ENCODE results near the gene HAUS2.
"Not testable (repeated sequence)": the region's sequence is repeated elsewhere in the genome, so short reads cannot be mapped to it uniquely, and the experiment has no call there.

Gene HAUS2

DNA sequence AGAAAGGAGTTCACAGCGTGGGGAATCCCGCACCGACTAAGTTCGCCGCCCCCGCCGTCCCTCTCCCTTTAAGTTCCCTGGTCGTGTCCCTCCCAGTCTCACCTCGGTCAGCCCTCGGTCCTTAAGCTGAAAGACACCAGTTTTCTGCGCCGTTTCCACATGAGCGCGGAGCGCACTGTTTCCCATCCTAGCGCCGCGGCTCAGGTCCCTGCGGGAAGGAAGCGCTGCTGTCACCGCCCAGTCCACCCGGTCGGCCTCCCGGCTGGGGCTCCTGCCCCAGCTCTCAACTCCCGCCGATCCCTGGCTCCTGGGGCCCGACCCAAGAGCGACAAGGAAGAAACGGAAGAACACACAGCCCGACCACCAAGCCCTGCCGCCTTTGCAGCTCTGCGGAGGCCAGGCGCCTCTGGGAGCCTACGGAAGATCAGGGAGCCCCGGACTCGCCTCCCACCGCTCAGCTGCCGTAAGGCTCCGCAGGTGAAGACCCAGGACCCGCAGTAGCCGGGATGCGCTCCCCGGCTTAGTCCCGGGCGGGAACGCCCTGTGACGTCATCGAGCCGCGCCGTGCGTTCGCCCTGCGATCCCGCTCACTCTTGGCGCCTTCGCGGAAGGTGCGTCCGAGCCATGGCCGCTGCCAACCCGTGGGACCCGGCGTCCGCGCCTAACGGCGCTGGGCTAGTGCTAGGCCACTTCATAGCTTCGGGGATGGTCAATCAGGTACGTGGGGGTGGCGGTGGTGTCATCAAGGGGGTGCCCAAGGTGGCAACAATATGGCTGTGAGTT is at the start of gene HAUS2, which contains the start of gene LRRC57:
Gene HAUS2, plus strand, starts transcription at position 590 of the 783 bp plus-strand sequence. Its CDS starts 35 bp downstream, at position 625.
Gene LRRC57, minus strand, starts transcription at position 545 of the 783 bp plus-strand sequence. Its CDS starts 359 bp downstream, at position 186.
- DNase-seq (ENCODE audit: extremely low read depth in 1 of 2, low read depth in 1 of 2), result peak; percentile 80 to 84

DNA sequence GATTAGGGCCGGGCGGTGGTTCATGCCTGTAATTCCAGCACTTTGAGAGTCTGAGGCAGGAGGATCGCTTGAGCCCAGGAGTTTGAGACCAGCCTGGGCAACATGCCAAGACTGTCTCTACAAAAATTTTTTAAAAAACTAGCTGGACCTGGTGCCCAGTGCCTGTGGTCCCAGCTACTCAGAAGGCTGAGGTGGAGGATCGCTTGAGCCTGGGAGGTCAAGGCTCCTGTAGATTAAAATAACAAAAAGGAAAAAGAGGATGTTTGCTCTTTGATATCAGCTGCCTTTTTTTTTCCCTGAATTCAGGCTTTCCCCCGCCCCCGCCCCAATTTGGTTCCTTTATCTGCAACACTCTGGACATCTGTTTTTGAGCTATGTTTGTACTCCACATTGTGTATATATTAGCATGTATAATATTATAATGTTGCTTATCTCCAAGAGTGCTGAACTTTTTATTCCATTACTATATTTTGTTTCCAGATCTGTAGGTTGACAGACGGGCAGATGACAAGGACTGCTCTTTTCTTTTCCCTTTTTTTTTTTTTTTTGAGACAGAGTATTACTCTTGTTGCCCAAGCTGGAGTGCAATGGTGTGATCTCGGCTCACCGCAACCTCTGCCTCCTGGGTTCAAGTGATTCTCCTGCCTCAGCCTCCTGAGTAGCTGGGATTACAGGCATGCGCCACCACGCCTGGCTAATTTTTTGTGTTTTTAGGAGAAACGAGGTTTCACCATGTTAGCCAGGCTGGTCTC is 48.6 kb upstream of the HAUS2 start:
- DNase-seq (ENCODE audit: extremely low read depth in 1 of 2, low read depth in 1 of 2), result no peak

DNA sequence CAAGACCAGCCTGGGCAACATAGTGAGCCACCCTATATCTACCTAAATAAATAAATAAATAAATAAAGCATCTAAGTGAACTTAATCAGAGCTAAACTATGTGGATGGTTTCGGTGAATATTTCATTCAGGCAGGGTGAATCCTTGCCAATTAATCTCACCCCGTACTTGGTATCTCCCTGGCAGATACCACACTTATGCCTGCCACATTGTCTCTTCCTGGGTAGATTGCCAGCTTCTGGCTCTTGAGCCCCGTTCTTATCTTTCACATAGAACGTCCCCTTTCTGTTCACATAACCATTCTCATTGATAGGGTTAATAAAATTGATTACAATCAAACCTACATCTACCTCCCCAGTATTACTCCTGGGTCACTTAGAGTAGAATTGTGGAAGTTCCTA is 46.2 kb upstream of the HAUS2 start:
- DNase-seq (ENCODE audit: extremely low read depth in 1 of 2, low read depth in 1 of 2), result no peak

DNA sequence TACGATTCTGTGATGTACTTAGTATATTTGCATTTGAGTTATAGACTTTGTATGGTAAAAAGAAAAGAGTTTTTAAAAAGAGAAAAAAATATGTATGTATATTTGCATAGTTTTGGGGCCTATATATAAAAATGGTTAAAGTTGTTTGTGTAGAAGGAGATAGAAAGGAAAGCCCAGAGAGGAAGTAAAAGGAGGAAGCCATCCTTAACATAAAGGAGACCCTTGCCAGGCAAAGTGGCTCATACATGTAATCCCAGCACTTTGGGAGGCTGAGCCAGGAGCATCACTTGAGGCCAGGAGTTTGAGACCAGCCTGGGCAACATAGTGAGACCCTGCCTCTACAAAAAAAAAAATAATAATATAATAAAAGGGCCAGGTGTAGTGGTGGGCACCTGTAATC is 44.8 kb upstream of the HAUS2 start:
- DNase-seq (ENCODE audit: extremely low read depth in 1 of 2, low read depth in 1 of 2), result no peak

DNA sequence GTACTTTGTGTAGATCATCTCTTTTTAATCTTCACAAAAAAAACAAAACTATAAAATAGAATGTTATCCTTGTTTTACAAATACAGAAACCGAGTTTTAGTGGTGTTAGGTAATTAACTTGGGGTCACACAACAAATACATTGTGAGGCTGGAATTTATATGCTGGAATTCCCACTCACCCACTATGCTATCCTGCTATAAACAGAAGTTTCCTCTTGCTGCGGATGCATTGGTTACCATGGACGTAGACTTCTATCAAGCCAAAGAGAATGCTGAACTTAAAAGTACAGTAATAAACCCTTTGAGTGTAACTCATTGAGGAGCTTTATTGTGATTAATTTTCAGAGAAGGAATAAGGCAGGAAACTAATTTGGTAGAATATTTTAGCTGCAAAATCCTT is 44.0 kb upstream of the HAUS2 start:
- DNase-seq (ENCODE audit: extremely low read depth in 1 of 2, low read depth in 1 of 2), result no peak

DNA sequence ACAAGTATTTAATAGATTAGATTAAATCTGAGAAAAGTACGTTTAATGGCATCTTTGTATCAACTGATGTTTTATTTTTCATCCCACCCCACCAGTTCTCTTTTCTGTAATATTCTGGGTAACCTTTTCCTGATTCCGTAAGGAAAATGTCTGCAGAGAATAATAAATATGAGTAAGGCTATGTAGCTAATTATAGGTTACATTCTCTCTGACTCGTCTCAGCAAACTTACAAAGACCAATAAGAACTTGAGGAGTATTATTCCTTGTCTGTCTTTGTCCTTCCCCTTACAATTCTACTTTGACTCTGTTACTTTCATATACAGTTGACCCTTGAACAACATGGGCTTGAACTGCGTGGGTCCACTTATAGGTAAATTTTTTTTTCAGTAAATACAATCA is 41.1 kb upstream of the HAUS2 start:
- no peak for DNase-seq (ENCODE audit: extremely low read depth in 1 of 2, low read depth in 1 of 2)

DNA sequence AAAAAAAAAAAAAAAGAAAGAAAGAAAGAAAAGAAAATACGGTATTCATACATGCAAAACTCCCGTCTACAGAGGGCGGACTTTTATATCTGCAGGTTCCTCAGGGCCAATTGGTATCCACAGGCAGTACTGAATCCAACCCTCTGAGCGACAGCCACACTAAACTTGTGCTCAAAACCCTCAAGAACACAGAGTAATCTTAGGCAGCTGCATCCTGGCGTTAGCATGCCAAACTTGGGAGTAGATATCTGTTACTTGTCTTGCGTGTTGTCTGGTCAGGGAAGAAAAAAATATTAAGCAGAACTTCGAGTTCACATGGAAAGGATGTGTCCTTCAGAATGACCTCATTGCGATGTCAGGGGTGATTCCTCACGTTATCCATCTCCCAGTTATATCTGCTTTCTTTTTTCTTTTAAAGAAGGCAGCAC is 40.4 kb upstream of the HAUS2 start:
- no peak for DNase-seq (ENCODE audit: extremely low read depth in 1 of 2, low read depth in 1 of 2)

DNA sequence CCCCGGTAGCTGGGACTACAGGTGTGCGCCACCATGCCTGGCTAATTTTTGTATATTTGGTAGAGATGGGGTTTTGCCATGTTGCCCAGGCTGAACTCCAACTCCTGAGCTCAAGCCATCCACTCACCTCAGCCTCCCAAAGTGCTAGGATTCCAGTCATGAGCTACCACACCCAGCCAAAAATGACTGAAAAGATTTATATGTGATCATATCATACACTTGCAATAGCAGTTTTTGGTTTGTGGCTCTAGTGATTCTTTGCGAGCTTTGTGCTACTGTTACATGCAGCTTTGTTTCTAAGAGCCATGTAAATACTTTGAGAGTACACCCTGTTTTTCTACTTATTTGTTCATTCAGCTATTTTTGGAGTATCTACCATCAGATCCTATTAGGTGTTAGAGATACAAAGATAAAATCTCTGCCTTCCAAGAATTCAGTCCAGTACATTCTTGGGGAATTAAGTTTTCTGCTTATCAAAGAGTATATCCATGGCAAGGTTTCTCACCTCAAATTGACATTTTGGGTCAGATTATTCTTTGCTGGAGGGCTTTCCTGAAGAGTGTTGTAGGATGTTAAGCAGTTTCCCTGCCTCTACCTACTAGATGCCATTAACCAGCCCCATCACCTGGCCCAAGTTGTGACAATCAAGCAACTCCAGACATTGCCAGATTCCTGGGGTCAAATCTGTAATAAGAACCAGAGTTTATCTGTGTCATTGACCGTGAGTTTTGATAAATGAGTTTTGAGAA is 38.2 kb upstream of the HAUS2 start:
- no peak for DNase-seq (ENCODE audit: extremely low read depth in 1 of 2, low read depth in 1 of 2)

DNA sequence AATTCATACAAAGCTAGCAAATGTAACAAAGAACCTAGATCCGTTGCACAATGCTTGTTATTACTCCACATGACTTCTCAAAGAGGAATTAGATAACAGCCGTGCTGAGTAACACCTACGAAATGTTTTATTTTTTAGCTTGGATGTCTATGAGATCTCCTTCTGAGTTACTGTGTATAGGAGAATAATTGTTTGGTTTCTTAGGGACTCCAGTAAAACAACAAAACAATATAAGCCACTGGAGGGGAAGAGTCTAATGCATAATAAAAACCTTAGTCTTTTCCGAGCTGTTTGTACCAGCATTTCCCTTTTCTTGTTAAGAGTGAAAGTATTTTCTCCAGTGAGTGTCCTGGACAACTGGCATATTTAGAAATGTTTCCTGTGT is 37.6 kb upstream of the HAUS2 start:
- DNase-seq (ENCODE audit: extremely low read depth in 1 of 2, low read depth in 1 of 2), result no peak

DNA sequence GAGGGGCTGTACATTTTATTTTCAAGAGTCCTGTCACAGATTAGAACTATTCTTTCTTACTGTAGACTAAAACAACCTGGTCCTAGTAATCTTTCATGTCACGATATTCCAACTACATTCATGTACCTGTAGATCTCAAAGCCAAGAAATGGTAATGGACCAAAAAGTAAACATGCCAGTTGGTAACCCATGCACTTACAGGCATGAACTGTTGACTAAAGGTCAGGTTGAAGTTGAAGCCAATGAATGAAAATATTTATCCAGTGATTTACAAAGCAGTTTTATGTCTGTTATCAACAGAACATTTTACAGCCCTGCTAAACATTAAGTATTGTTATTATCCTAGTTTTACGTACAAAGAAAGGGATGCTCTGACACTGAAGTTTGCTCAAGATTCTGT is 25.3 kb upstream of the HAUS2 start:
- DNase-seq (ENCODE audit: extremely low read depth in 1 of 2, low read depth in 1 of 2), result no peak

DNA sequence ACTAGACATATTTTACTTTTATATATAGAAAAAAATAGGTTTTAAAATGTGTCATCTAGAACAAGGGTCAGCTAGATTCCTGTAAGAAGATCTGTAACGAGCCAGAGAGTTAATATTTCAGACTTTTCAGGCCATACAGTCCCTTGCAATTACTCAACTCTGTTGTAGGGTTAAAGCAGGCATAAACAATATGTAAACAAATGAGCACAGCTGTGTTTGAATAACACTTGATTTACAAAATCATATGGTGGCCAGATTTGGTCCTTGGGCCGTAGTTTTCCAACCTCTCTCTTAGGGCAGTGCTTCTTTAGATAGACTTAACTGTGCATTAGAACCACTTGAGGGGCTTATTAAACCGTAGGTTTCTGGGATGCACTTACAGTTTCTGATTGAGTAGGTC is 19.7 kb upstream of the HAUS2 start:
- no peak for DNase-seq (ENCODE audit: extremely low read depth in 1 of 2, low read depth in 1 of 2)

DNA sequence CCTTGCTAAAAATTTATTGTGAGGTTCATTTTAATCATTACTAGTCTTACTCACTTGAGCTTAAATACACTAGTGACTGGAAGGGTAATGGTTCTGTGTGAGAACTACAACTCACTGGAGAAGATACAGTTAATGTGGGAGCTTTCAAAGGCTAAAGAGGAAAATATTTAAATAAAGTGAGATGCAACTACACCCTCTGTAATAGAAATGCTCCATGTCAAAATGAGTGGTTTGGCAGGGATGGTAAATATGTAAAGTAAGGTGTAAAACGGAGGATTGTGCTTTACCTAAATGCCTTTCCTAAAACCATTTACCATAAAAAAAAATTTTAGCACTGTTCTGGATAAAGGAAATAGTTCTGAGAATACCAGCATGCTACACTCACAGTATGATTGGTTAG is 15.4 kb upstream of the HAUS2 start:
- no peak for DNase-seq (ENCODE audit: extremely low read depth in 1 of 2, low read depth in 1 of 2)

DNA sequence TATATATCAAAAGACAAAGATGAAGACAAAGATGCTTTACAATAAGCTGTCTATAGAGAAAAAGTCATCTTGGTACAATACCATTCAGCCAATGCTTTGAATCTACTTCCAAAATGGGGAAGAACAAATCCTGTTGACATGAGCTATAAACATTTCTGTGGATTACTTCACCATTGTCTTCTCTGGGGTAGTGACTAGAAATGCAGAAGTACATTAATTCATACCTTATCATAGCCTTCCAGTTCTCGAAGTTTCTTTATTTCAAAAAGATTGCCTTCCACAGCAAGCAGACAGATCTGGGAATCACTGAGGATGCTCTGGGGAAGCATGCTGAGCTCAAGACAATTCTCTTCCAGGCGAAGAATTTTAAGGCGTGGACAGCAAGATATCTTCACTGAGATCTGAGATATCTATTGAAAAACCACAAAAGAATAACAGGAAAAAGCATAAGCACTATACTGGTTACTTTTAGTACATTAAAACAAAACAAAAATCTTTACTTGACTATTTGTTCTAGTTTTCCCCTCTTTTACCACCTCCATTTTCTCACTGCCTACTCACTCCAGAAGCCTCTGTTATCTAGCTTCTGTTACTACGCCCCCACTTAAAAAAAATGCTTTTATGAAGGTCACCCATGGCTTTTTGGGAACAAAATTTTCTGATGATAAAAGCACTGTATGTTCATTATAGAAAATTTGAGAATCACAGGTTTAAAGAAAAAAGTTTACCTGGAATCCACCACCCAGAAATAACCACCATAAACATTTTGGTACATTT is 3.6 kb upstream of the HAUS2 start:
- no peak for DNase-seq (ENCODE audit: extremely low read depth in 1 of 2, low read depth in 1 of 2)

DNA sequence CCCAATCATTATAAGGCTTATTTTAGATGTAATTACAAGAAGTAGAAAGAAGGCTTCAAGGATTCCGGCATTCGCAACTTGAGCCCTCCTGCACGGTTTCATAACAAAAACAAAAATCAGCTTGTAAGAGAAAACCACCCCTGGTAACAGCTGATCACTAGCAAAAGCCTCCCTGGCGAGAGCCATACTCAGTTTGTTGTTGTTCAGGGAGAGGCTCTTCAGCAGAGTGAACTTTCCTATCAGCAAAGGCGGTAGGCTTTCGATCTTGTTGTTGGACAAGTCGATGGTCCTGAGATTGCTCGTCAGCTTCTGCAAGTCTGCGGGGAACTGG is 755 bp upstream of the HAUS2 start:
- DNase-seq (ENCODE audit: extremely low read depth in 1 of 2, low read depth in 1 of 2), result no peak

DNA sequence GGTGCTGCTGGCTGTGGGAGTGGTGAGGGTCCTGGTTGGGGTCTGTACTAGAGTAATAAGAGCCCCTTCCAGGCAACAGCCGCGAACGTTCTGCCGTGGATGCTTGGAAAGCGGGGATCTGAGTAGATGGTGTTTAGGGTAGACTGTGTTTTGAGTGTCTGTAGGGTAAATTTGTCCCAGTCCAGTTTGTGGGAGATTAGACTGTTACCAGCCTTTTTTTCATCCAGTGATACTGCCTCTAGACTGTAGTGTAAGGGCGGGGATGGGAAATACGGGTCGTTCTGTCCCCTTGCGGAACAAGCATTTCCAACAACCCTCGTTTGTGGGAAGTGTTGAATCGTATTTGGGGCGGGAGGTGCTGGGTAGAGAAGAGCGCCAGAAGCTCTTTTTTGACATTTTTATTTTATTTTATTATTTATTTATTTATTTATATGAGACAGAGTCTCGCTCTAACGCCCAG is 424 bp downstream of the HAUS2 start:
- no peak for DNase-seq (ENCODE audit: extremely low read depth in 1 of 2, low read depth in 1 of 2)

DNA sequence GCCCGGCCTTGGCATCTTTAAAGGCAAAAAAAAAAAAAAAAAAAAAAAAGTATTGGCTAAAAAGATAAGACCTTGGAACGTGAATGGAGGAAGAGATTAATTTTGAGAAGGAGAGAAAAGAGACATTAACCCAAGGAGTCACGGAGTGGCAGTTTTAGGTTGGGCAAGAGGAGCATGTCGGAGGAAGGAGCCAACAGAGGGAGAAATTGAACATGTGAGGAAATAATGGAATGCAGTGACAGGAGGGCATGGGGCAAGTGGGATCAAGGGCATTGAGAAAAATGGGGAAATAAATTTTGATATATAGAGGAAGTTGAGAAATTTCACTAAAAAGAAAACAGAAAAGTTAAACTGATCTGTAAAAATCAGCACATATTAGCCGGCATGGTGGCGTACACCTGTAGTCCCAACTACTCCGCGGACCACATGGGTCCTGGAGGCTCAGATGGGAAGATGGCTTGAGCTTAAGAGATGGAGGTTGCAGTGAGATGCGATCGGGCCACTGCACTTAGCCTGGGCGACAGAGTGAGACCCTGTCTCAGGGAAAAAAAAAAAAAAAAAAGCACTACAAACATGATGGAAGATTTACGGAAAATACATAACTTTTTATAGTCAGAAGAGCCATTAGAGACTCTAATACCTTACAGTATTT is 1.2 kb downstream of the HAUS2 start:
- no peak for DNase-seq (ENCODE audit: extremely low read depth in 1 of 2, low read depth in 1 of 2)

DNA sequence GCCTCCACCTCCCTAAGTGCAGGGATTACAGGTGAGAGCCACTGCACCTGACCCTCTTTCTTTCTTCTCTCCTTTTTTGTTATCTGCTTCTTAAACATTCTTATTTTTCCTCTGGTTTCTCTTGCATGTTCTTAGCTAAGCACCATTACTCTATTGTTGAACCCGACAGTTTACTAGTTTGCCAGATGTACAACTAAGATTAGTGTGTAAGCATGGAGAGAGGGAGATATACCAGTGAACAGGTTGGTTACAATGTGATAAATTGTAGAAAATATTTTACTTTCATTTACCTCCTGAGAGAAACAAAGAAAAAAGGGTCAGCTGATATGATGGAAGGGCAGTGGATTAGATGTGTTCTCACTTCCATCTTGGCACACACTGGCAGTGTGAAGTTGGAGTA is 4.9 kb downstream of the HAUS2 start:
- DNase-seq (ENCODE audit: extremely low read depth in 1 of 2, low read depth in 1 of 2), result no peak

DNA sequence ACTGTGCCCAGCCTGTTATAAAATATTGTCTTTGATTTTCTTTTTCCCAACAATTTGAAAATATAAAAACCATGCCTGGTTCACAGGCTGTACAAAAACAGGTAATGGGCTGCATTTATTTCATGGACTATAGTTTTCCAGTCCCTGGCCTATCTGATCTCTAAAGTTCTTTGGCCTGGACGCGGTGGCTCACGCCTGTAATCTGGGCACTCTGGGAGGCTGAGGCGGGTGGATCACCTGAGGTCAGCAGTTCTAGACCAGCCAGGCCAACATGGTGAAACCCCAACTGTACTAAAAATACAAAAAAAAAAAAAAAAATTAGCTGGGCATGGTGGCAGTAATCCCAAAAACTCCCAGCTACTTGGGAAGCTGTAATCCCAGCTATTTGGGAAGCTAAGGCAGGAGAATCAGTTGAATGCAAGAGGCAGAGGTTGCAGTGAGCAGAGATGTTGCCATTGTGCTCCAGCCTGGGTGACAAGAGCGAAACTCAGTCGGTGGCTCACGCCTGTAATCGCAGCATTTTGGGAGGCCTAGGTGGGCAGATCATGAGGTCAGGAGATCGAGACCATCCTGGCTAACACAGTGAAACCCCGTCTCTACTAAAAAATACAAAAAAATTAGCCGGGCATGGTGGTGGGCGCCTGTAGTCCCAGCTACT is 8.0 kb downstream of the HAUS2 start:
- DNase-seq (ENCODE audit: extremely low read depth in 1 of 2, low read depth in 1 of 2), result not testable (repeated sequence)

DNA sequence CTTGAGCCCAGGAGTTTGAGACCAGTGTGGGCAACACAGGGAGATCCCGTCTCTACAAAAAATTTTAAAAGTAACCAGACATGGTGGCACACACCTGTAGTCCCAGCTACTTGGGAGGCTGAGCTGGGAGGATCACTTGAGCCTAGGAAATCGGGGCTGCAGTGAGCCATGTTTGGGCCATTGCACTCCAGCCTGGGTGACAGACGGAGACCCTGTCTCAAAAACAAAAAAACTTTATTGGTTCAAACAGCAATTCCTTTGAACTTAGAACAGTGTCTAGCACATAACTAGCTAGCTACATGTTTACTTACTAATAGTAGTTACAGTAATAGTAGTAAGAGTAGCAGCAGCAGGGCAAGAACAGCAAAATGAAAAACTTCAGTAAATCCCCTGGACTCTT is 10.1 kb downstream of the HAUS2 start:
- no peak for DNase-seq (ENCODE audit: extremely low read depth in 1 of 2, low read depth in 1 of 2)

Data from stimulated activated CD8-positive, alpha-beta memory T cell treated with anti-CD3 and anti-CD28 coated beads, Interleukin-7, amount 100 ng/mL, for 48 hours (primary cell).